ENCODE data around the gene FIGNL2.

DNA sequence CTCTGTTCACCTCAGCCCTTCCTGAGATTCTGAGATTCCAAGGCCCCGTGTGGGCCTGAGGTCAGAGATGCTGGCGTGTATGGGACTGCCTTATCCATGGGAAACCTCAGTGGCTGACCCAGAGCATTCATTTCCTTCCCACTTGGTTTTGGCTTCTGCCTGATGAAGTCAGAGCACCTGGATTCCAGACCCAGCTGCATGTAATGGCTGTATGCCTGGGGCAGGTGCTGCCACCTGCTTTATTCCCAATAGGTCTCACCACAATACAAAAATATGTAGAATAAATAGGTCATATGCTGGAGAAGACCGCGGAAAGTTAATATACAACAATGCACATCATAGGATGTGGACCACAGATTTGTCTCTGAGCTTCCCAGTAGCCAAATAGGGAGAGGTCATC is 25.6 kb downstream of the FIGNL2 start:
- no peak for TF ChIP-seq GATA2 (IDR thresholded peaks at IDR 0.05; ENCODE audit: low read depth, low read length)
- no peak for TF ChIP-seq GATA3 (IDR thresholded peaks at IDR 0.05; ENCODE audit: low read depth, low read length)

Data from SH-SY5Y (cell line).